Measurements from ENCODE around the gene HSPB6.

GRCh38 chr19:35755131-35755549, 1.7 kb downstream of the HSPB6 start:
- TF ChIP-seq CTCF (IDR thresholded peaks at IDR 0.05), result no peak
- TF ChIP-seq REST (IDR thresholded peaks at IDR 0.05; ENCODE audit: insufficient read depth in 1 of 2, low read depth in 2 of 2, low read length in 1 of 2), result no peak
